HFFc6 (cell line): ENCODE data around the gene STK25. TPM values are rescaled to one million over a fixed set of nuclear protein-coding genes. Genes with fewer than 3 reads are reported as not detected.

Experiments used
- DNase-seq: peaks from one replicate; pipeline ENCODE4 v3.0.0-alpha.2; 2018
- H3K27ac Mint-ChIP-seq: 2 replicates; pipeline ENCODE4 v1.8.0; 2020; ENCODE audit warnings: mild to moderate bottlenecking, mixed read lengths
- H3K27me3 Mint-ChIP-seq: 2 replicates; pipeline ENCODE4 v1.8.0; 2021; ENCODE audit warnings: mild to moderate bottlenecking, moderate library complexity, mixed read lengths; ENCODE audit not compliant: insufficient read depth
- H3K36me3 Mint-ChIP-seq: 2 replicates; pipeline ENCODE4 v1.8.0; 2021; ENCODE audit warnings: low read depth, mixed read lengths
- H3K4me1 Mint-ChIP-seq: 2 replicates; pipeline ENCODE4 v1.8.0; 2020; ENCODE audit warnings: low read depth, mixed read lengths
- H3K4me3 Mint-ChIP-seq: 2 replicates; pipeline ENCODE4 v1.8.0; 2020; ENCODE audit warnings: mild to moderate bottlenecking, moderate library complexity, mixed read lengths
- H3K9me3 Mint-ChIP-seq: 2 replicates; pipeline ENCODE4 v1.8.0; 2020; ENCODE audit warnings: mild to moderate bottlenecking, mixed read lengths
- microRNA-seq: library from miRNA; unstranded; fragments of <30 nt; microRNA quantifications from one replicate; pipeline ENCODE4, GENCODE V29; 2019
- total RNA-seq, 6 experiments: library from RNA; stranded (reverse); fragmentation: NEBNext Ultra II Directional; extraction: Animal tissue kit (Norgen Biotek cat#: 25700); gene quantifications; 2 replicates in 1 of 6; 3 replicates in 5 of 6; pipeline ENCODE4 v1.2.3, GENCODE V29; 2021
- TF ChIP-seq, protein P1 (sequence below): fragments of 200-600 bp; sonication (generic); IDR thresholded peaks from 2 replicates; pipeline ENCODE4 v1.5.0; 2021; ENCODE audit warnings: antibody characterized with exemption, mild to moderate bottlenecking

The STK25 gene
- total RNA-seq, 6 experiments from 2014 or later, result 129 to 159 (median 150) TPM

- peak; percentile 2 for DNase-seq
- H3K9me3 Mint-ChIP-seq, result no peaks in the 10 kb centered on the region
Measured at GRCh38 chr2:241445426-241445825, 63.0 kb downstream of the STK25 start.

DNA sequence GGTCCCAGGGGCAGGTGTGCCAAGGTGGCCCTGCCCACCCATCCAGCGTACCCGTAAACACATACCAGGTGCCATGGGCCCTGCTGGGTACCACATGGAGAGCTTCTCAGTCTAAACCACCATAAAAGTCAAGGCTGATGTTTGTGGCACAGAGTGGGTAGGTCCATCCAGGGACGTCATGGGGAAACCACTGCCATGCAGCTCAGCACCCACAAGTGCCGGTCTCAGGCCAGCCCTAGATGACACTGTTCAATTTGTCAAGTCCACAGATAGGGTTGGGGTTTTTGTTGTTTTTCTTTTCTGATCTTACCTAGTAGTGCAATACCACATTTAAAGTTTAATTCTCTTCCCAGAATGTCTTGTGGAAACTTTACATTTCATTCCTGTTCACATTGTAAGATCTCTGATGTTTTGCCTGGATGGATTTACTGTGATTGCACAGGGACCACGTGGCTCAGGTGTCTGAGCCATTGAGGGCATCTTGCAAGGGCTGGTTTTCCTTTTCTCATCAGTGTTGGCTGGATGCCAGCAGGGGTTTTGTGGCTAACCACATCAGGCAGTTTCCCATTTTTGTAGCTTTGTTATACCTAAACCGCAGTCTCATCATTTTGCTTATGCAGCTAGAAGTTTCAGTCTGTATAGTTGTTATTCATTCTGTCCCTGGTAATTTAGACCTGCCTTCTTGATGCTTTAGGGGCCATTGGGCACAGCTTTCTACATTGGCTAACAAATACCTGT lies 64.7 kb downstream of the STK25 start:
- DNase-seq, result peak; percentile 10
- TF ChIP-seq, protein P1, sequence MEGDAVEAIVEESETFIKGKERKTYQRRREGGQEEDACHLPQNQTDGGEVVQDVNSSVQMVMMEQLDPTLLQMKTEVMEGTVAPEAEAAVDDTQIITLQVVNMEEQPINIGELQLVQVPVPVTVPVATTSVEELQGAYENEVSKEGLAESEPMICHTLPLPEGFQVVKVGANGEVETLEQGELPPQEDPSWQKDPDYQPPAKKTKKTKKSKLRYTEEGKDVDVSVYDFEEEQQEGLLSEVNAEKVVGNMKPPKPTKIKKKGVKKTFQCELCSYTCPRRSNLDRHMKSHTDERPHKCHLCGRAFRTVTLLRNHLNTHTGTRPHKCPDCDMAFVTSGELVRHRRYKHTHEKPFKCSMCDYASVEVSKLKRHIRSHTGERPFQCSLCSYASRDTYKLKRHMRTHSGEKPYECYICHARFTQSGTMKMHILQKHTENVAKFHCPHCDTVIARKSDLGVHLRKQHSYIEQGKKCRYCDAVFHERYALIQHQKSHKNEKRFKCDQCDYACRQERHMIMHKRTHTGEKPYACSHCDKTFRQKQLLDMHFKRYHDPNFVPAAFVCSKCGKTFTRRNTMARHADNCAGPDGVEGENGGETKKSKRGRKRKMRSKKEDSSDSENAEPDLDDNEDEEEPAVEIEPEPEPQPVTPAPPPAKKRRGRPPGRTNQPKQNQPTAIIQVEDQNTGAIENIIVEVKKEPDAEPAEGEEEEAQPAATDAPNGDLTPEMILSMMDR, result no peak

More at GRCh38 chr2:241445426-241445825, 63.0 kb downstream of the STK25 start:
- Mint-ChIP-seq H3K27me3 (no peaks in the 10 kb centered on the region), H3K4me3 (no peak overlapping the region), H3K27ac (no peak overlapping the region), H3K4me1 (peaks cover 12% of the 10 kb centered on the region; the same call in 1 of the 2 replicates), H3K36me3 (peaks cover 12% of the 10 kb centered on the region)
- TF ChIP-seq, protein P1, result no peak

More for the DNA sequence above, 64.7 kb downstream of the STK25 start:
- Mint-ChIP-seq H3K4me1 (peaks cover 12% of the 10 kb centered on the region; the same call in 1 of the 2 replicates), H3K27me3 (no peaks in the 10 kb centered on the region), H3K27ac (no peak overlapping the region), H3K9me3 (no peaks in the 10 kb centered on the region), H3K36me3 (peaks cover 12% of the 10 kb centered on the region), H3K4me3 (no peak overlapping the region)

Small RNA genes within 50 kb of the gene (microRNA-seq; reads per million reads assigned to microRNA genes)
- not detected for gene MIR3133

Other genes starting within 250 kb of the STK25 start
- 1,000 to 10,000 TPM in 5 of 6 experiments, 100 to 1,000 TPM in 1; 991 to 1,153 (median 1,104) TPM for gene HDLBP, start 192.9 kb downstream of the STK25 start, total RNA-seq
- gene SEPTIN2, start 192.7 kb downstream of the STK25 start, total RNA-seq, result 100 to 1,000 TPM; 399 to 468 (median 441) TPM
- gene FARP2, start 152.3 kb downstream of the STK25 start, total RNA-seq, result 10 to 100 TPM; 38.3 to 46.4 (median 41.9) TPM
- gene BOK, start 50.2 kb upstream of the STK25 start, total RNA-seq, result 10 to 100 TPM; 26.3 to 42.4 (median 29.1) TPM
- gene THAP4, start 128.6 kb upstream of the STK25 start, total RNA-seq, result 10 to 100 TPM; 40.6 to 47.9 (median 43.0) TPM
- gene ATG4B, start 129.1 kb upstream of the STK25 start, total RNA-seq, result 10 to 100 TPM; 43.5 to 58.3 (median 51.9) TPM
- gene DTYMK, start 178.2 kb upstream of the STK25 start, total RNA-seq, result 10 to 100 TPM; 56.8 to 84.2 (median 76.1) TPM
- gene ING5, start 193.5 kb upstream of the STK25 start, total RNA-seq, result 10 to 100 TPM; 18.7 to 20.0 (median 19.5) TPM
- 10 to 100 TPM; 14.0 to 21.6 (median 16.4) TPM for gene D2HGDH, start 226.0 kb upstream of the STK25 start, total RNA-seq